HG03520 (cell line): Measurements from ENCODE around the gene NPFFR1.

Experiments
- ATAC-seq: cut with Tn5 transposase; IDR thresholded peaks from one replicate; pipeline ENCODE4 v1.9.1; 2021; ENCODE audit warnings: mild to moderate bottlenecking, moderate library complexity; ENCODE audit not compliant: unreplicated experiment

Gene NPFFR1

DNA sequence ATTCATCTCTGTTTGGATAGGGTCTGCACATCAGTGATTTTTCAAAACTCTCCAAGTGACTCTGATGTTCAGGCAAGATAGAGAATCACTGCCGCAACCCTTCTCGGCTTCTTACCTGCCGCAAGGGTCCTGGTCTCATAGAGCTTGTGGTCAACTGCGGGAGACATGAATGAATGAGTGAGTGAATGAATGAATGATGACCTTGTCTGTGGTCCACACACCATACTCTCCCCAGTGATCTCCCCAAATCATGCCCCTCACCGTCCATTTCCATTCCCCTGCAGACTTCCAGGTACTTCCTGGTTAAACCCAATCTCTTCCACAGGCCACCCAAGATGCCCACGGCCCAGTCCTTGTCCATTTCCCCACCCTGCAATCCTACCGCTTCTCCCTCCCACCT is 5.9 kb upstream of the NPFFR1 start:
- no peak for ATAC-seq

DNA sequence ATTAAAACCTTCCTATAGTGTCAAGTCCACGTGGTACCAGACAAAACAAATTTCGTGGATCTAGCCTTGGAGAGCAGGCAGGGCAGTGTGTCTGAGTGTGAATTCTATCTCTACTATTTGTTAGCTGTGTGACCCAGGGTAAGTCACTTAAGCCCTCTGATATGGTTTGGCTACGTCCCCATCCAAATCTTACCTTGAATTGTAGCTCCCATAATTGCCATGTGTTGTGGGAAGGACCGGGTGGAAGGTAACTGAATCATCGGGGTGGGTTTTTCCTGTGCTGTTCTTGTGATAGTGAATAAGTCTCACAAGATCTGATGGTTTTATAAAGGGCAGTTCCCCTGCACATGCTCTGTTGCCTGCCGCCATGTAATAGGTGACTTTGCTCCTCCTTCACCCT is 2.8 kb upstream of the NPFFR1 start:
- ATAC-seq, result no peak

DNA sequence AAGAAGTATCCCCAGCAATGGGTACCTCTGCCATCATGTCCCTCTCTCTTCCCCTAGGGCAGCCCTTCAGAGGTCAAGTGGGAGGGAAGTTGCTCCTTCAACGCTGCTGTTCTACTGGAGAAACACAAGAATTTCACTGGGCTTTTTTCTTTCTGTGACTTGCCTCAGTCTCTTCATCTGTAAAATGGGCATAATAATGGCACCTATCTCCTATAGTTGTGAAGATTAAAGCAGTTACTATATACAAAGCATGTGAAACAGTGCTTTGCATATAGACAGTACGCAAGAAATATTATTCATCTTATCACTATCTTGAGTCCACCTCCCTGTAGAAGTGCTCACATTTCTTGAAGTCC is 1.6 kb upstream of the NPFFR1 start:
- ATAC-seq, result no peak

DNA sequence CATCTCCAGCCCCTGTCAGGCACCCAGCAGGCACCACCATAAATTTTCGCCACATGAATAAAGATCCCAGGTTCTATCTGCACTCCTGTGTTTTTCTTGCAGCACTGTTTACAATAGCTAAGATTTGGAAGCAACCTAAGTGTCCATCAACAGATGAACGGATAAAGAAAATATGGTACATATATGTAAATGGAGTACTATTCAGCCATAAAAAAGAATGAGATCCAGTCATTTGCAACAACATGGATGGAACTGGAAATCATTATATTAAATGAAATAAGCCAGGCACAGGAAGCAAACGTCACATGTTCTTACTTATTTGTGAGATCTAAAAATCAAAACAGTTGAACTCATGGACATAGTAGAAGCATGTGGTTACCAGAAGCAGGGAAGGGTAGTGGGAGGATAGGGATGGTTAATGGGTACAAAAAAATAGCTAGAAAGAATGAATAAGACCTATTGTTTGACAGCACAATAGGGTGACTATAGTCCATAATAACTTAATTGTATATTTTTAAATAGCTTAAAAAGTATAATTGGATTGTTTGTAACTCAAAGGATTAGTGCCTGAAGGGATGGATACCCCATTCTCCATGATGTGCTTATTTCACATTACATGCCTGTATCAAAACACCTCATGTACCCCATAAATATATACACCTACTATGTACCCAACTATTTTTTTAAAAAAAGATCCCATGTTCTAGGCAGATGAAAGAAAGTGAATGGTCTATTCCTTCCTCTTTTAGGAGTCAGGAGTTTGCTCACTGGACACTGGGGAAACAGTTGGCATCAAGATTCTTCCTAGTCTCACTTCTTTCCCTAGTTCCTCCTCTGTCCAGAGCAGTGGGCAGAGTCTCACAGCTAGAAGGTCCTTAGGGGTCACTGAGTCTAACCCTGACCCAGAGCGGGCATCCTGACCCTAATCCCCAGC is 1.0 kb upstream of the NPFFR1 start:
- no peak for ATAC-seq

DNA sequence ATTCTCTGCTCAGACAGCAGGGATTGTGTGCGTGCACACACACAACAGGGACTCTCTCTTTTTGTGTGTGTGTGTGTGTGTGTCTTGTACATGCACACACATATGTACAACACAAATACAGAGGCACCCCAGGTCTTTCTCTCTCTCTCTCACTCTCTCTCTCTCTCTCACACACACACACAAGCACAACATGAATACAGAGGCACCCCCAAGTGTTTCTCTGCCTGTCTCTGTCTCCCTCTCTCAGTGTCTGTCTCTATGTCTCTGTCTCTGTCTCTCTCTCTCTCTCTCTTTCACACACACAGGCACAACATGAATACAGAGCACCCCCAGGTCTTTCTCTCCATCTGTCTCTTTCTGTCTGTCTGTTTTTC is 746 bp downstream of the NPFFR1 start:
- no peak for ATAC-seq

DNA sequence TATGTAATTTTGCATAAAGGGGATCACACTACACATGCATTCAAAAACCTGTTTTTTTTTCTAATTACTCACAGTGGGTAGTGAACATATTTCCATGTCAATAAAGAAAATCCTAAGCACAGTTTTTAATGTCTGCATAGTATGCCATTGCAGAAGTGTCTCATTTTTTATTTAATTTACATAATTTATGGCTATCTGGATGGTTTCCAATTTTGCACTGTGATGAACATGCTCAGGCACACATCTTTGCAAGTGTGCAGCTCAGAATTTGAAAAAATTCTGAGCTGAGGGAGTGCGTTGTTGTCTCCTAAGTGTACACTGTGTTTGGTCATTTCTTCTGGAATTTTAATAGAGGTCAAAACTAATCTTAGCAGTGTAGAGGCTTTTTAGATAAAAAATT is 2.2 kb downstream of the NPFFR1 start:
- ATAC-seq, result no peak

DNA sequence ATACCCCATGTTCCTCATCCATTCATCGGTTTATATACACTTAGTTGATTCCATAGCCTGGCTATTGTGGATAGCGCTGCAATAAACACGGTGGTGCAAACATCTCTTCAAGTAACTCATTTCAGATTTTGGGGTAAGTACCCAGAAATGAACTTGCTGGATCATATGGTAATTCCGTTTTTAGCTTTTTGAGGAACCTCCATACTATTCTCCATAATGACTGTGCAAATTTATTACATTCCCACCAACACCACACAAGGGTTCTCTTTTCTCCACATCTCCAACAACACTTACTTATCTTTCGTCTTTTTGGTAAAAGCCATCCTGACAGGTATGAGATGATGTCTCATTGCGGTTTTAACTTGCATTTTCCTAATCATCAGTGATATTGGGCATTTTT is 3.7 kb downstream of the NPFFR1 start:
- no peak for ATAC-seq

DNA sequence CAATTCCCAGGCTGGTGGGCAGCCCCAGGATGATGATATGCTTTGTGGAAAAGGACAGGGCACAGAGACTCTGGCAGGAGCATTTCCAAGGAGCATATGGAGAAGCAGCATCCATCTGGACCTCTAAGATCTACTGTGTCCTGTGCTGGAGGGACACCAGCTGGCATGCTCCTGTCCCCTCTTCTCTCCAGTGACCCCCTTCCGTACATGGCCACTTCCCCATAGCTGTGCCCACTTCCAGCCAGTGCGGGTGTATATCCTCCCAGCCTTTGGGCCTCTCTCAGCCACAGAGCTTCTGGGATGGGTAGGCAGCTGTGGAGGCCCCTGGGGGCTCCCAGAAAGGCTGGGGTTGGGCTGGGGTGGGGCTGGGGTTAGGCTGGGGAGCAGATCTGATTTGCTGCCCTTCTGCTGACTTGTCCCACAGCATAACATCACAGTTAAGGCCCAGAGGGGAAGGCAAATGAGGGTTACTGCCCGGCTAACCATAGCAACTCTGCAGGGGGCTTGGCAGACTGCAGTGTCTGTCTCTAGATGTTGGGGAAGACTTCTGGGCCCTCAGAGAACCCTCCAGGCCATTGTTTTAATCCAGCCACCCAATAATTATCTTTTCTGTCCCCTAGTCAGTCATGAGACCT is 6.3 kb downstream of the NPFFR1 start:
- ATAC-seq, result no peak

DNA sequence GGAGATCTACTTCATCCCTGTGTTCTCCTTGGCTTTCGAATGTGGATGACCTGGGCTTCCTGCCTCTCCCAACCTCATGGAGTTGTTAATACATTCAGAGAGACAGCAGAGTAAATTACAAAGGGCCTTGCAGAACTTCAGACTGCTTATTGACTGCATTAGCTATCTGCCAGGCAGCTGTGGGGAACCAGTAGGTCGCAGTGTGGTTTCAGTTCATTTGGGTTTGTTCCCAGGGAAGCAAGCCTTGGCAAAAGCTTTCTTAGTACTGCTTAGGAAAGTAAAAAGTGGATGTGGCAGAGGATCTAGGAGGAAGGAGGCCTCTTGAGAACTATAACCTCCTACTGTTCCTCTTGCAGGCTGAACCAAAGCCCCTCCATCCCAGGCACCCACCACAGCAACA is 9.2 kb downstream of the NPFFR1 start:
- ATAC-seq, result no peak

DNA sequence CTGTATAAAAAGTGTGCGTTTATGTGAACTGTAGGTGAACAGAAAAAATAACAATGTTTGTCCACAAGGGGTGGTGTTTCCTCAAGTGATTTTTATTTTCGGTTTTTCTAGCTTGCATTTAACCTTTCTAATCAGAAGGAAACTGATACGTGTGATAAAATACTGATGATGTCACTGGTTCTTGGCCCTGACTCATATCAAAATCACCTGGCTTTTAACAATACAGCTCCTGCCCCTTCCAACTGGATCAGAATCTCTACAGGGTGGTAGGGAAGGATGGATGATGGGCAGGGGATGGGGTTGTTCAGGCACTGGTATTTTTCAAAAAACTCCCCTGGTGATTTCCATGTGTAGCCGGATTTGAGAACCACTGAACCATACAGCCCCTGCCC is 10.9 kb downstream of the NPFFR1 start:
- ATAC-seq, result peak; percentile 48

DNA sequence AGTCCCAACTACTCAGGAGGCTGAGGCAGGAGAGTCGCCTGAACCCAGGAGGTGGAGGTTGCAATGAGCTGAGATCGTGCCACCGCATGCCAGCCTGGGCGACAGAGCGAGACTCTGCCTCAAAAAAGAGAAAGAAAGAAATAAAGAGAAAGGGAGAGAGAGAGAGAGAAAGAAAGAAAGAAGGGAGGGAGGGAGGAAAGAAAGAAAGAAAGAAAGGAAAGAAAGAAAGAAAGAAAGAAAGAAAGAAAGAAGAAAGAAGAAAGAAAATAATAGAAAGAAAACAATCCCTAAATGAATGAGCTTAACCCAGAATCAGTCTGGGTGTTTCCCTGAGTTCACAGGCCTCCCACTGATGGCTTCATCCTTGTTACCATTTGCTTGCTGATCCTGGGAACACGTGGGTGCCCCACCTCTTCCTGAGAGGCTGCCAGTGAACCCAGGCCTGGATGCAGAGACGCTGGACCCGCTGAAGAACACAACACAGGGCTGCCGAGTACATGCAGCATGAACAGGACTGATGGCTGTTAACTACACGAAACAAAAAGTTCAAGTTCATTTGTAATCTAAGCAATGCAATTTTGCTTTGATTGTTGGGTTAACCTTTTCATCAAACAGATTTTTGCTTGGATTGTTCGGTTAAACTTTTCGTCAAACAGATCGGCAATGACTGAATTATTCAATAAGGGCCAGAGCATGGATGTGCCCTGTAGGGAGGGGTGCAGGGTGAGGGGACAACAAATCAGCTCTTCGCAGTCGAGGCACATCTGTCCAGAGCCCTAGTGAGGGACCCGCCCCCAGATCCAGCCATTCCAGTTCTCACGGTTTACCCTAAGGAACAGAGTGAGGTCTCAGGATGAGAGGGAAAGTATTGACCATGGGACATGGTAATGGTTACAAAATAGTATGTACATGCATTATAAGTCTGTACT is 11.5 kb downstream of the NPFFR1 start:
- ATAC-seq, result no peak

DNA sequence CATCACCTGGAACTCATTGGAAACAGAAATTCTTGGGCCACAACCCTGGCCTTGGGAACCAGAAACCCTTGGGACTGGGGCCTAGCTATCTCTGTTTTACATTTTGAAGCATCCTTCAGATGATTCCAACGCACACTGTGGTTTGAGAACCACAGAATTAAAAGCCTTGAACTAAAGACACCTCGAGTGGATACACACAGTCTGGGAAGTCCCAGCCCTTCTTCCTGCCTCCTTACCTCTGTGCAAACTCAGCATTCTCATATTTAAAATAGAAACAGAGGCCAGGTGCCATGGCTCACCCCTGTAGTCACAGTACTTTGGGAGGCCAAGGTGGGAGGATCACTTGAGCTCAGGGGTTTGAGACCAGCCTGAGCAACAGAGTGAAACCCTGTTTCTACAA is 12.9 kb downstream of the NPFFR1 start:
- ATAC-seq, result no peak

DNA sequence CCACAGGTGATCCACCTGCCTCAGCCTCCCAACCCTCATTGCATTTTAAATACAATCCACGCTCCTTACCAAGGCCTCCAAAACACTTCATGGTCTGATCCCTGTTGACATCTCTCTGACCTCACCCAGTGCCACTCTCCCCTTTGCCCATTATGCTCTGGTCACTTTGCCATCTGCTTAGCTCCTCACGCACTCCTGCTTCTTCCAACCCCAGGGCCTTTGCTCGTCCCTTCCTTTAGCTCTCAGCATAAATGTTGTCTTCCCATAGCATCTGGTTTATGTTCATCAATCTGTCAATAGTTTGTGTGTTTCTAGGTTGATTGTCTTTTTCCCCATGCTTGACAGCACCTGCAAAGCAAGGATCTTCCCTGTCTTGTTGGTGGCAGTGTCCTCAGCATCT is 14.1 kb downstream of the NPFFR1 start:
- no peak for ATAC-seq

DNA sequence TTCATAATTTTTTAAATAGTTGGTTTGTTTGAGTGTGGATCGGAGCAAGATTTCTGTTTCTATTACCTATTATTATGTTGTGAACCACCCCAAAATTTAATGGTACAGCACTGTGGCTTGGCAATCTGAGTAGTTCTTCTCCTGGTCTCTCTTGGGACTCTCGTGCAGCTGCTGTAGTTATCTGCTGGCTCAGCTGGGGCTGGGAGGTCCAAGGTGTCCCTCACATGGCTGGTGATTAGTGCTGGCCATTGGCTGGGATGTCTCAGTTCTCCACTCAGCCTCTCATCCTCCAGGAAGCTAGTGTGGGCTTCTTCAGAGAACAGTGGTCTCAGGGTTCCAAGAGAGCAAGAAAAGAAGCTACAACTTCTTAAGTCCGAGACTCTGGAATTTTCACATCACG is 15.4 kb downstream of the NPFFR1 start:
- no peak for ATAC-seq

DNA sequence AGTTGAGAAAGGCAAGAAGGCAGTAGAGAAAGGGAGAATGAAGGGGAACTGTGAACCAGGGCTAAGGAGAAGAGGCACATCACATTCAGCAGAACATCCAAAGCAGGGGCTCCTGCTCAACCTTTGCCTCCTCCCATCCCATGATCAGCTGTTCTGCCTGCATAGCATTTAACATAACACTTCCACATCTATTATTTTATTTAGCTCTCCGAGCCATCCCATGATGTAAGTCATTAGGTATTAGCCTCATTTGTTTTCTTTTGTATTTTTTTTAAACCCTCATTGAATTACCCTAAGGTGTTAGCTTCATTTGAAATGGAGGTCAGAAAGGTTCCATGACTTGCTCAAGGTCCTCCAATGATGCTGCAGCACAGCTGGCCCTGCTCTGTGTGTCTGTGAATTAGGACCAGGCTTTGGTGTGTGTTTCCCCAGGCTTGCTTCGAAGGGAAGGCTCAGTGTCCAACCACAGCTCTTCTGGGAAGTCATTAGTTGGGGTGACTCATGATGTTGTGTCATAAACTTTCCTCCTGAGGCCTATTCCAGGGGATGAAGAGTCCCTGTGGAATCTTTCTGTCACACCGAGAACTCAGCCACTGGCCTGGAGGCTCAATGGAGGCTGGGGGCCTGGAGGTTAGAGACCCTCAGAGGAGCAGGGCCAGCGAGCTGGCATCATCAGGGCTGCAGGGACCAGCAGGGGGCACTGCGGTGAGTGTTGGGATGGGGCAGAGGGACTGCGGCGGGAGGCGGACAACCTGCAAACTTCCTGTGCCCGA is 16.5 kb downstream of the NPFFR1 start:
- no peak for ATAC-seq

DNA sequence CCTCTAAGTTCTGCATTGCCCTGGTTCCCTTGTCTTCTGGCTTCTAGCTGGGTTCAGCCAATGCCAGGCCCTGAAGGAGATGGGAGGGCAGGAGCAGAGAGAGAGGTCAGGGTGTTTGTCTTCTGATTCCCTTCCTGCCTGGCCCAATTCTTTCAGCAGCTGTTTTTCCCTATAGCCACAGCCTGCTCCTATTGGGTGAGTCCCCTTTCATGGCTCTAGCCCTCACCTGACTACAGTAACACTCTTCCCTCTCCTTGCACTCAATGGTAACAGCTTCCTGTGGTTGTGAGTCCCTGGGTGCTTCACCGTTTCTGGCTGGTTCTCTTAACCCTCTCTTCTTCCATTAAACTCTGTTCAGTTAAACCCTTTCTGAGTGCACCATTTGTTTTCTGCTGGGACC is 17.1 kb downstream of the NPFFR1 start:
- no peak for ATAC-seq

DNA sequence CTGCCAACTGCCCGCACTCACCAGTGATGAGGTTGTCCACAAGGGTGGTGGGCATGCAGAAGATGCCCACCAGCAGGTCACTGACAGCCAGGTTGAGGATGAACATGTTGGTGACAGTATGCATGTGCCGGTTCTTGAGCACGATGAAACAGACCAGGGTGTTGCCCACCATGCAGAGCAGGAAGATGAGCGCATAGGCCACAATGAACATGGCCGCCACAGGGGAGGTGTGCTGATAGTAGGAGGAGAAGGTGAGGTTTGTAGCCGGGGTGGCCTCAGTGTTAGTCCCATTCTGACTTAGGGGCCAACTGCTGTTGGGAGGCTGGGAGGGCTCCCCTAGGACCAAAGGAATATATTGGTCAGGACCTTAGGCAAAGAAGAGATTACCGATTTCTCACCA is 17.7 kb downstream of the NPFFR1 start:
- no peak for ATAC-seq

DNA sequence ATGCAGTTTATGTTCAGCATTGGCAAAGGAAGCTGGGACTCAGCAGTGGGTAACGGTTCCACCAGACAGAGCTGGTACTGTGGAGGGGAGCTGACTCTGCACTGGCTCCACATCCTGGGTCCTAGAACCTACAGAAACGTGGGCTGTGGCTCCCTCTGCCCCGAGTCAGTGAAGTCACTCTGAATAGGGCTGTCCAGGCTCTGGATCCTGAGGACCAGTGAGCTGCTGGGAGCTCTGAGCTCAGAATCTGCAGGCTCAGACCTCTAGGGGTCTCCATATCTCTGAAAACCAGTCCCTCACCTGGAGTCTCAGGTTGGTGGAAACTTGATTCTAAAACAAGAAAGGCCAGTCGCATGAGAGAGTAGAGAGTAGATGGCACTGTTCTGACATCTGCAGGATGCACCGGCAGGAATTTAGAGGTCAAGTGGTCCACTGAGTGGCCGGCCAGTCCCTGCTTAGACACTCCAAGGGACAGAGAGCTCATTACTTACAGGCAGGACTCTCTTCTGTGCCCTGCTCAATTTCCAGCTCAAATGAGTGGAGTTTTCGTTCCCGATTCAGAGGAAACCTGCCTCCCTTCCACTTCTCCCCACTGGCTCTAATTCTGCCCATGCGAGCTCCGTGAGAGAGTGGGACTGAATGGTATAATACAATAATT is 18.6 kb downstream of the NPFFR1 start:
- no peak for ATAC-seq

DNA sequence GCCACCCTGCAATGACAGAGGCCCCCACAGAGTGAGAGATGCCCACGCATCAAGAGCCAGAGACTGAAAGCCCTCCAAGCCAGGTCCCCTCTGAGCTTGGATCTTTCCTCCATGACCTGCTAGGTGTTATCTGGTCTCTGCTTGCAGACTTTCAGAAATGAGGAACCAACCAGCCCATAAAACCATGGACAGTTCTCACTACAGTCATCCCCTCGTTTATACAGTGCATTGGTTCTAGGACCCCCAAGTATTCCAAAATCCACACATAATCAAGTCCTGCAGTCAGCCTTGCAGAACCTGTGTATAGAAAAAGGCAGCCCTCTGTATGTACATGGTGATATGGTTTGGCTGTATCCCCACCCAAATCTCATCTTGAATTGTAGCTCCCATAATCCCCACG is 23.1 kb downstream of the NPFFR1 start:
- ATAC-seq, result no peak

DNA sequence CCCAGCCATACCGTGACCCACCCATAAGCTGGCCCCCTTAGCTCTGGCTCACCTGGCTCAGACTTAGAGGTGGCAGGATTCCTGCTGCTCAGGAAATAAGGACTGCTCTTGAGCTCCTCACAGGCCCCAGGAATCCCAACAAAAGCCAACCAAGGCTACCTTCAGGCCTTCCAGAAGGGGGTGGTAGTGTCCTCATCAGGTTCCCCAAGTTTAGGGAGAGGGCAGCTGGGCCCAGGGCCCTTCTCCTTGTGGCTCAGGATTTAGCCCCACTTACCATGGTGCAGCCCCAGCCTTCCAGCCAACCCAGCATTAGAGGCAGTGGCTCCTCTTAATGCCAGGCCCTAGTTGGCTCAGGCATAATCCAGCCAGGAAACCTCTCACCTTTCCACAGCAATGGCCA is 23.5 kb downstream of the NPFFR1 start:
- ATAC-seq, result no peak
